H1 (cell line): ENCODE results near the gene LIF. TPM values are rescaled to one million over a fixed set of nuclear protein-coding genes. Genes with fewer than 3 reads are reported as not detected.

Experiments used
- CTCF ChIA-PET: fragments of 300-600 bp; sonication (Branson Sonifier 250); formaldehyde crosslinking; loops from one replicate; lab custom pipeline; 2021; ENCODE audit not compliant: partially characterized antibody; lab: Charles Lee
- POLR2A ChIA-PET: fragments of 300-600 bp; sonication (Branson Sonifier 250); formaldehyde crosslinking; loops from one replicate; lab custom pipeline; 2021; ENCODE audit warnings: inconsistent platforms; ENCODE audit not compliant: partially characterized antibody; lab: Charles Lee
- DNase-seq, 2 experiments: peaks; one replicate each; pipeline versions ENCODE4 v3.0.0 to v3.0.0-alpha.2; 2010 to 2022; ENCODE audit warnings: low spot score in 2 of 2, low read depth in 1 of 2, mixed read lengths in 1 of 2
- FAIRE-seq: peaks from 2 replicates; lab custom pipeline; 2011; peaks lifted over from hg19 to GRCh38; lab: Jason Lieb, UNC
- H2AFZ ChIP-seq: 2 replicates; pipeline ENCODE4 v1.8.1; 2012; ENCODE audit warnings: low read length, inconsistent platforms
- H2AK5ac ChIP-seq: 2 replicates; pipeline ENCODE4 v1.6.1; 2013; ENCODE audit warnings: low read depth, low read length
- H2BK120ac ChIP-seq: replicated peaks from 2 replicates; pipeline ENCODE3; 2013; ENCODE audit warnings: low read depth, low read length, inconsistent platforms
- H2BK12ac ChIP-seq: 2 replicates; pipeline ENCODE4 v1.6.1; 2013; ENCODE audit warnings: low read depth, low read length
- H2BK15ac ChIP-seq: 2 replicates; pipeline ENCODE4 v1.6.1; 2013; ENCODE audit warnings: low read length
- H2BK20ac ChIP-seq: 2 replicates; pipeline ENCODE4 v1.6.1; 2013; ENCODE audit warnings: low read length
- H2BK5ac ChIP-seq: 2 replicates; pipeline ENCODE4 v1.6.1; 2013; ENCODE audit warnings: low read depth, low read length
- H3K14ac ChIP-seq: 2 replicates; pipeline ENCODE4 v1.6.1; 2013; ENCODE audit warnings: inconsistent platforms; ENCODE audit not compliant: insufficient read length
- H3K18ac ChIP-seq: 2 replicates; pipeline ENCODE4 v1.6.1; 2013; ENCODE audit warnings: low read length; ENCODE audit errors: extremely low read depth
- H3K23ac ChIP-seq: 2 replicates; pipeline ENCODE4 v1.6.1; 2013; ENCODE audit warnings: inconsistent platforms; ENCODE audit not compliant: insufficient read length
- H3K23me2 ChIP-seq: 2 replicates; pipeline ENCODE4 v1.6.1; 2013; ENCODE audit warnings: low read depth, low read length
- H3K27ac ChIP-seq: 2 replicates; pipeline ENCODE4 v1.6.1; 2011; ENCODE audit warnings: low read depth, low read length, inconsistent platforms
- H3K27me3 ChIP-seq, 4 experiments: replicated peaks in 1 of 4; 1 replicate in 1 of 4; 2 replicates in 3 of 4; pipeline versions ENCODE4 v1.6.1 to v1.8.1; 2011 to 2013; ENCODE audit warnings: low read length in 3 of 4, mild to moderate bottlenecking in 3 of 4, inconsistent platforms in 2 of 4, mixed read lengths in 2 of 4, moderate library complexity in 1 of 4; ENCODE audit not compliant: control insufficient read depth in 3 of 4, insufficient read depth in 3 of 4; ENCODE audit errors: extremely low read depth in 1 of 4
- H3K36me3 ChIP-seq, 4 experiments: 2 replicates each; pipeline versions ENCODE4 v1.6.1 to v1.8.1; 2011 to 2013; ENCODE audit warnings: mild to moderate bottlenecking in 4 of 4, low read length in 3 of 4, moderate library complexity in 2 of 4, control low read depth in 1 of 4, inconsistent platforms in 1 of 4; ENCODE audit not compliant: insufficient read depth in 4 of 4, control insufficient read depth in 2 of 4
- H3K4ac ChIP-seq: replicated peaks from 2 replicates; pipeline ENCODE3; 2013; ENCODE audit warnings: low read length, low read depth, mixed read lengths, inconsistent platforms; ENCODE audit not compliant: insufficient read length
- H3K4me1 ChIP-seq, 4 experiments: replicated peaks in 1 of 4; 1 replicate in 1 of 4; 2 replicates in 3 of 4; pipeline versions ENCODE4 v1.6.1 to v1.8.1; 2011 to 2013; ENCODE audit warnings: low read length in 3 of 4, inconsistent platforms in 2 of 4, mixed read lengths in 1 of 4; ENCODE audit not compliant: insufficient read depth in 4 of 4, control insufficient read depth in 3 of 4
- H3K4me2 ChIP-seq, 2 experiments: 2 replicates each; pipeline versions ENCODE4 v1.6.1 to v1.8.1; 2011 to 2013; ENCODE audit warnings: low read depth in 2 of 2, low read length in 2 of 2, control low read depth in 1 of 2, inconsistent platforms in 1 of 2, mild to moderate bottlenecking in 1 of 2; ENCODE audit not compliant: insufficient read depth in 1 of 2
- H3K4me3 ChIP-seq, 4 experiments: fragments of 200-600, 300-600 bp in 1 of 4; sonication (generic), shearing (Covaris generic), sonication (Bioruptor Twin) in 1 of 4; 2 replicates each; pipeline versions ENCODE4 v1.5.1 to v1.8.1; 2011 to 2016; ENCODE audit warnings: low read length in 4 of 4, low read depth in 3 of 4, control low read depth in 2 of 4, inconsistent platforms in 2 of 4, mild to moderate bottlenecking in 2 of 4, mixed read lengths in 1 of 4, moderate library complexity in 1 of 4; ENCODE audit not compliant: insufficient read depth in 2 of 4; ENCODE audit errors: extremely low read depth in 1 of 4
- H3K56ac ChIP-seq: replicated peaks from 2 replicates; pipeline ENCODE3; 2013; ENCODE audit warnings: low read depth, mild to moderate bottlenecking, mixed read lengths, low read length, inconsistent platforms; ENCODE audit not compliant: insufficient read length
- H3K79me1 ChIP-seq: 2 replicates; pipeline ENCODE4 v1.6.1; 2013; ENCODE audit warnings: low read depth, low read length, control low read depth
- H3K79me2 ChIP-seq, 2 experiments: 2 replicates each; pipeline versions ENCODE4 v1.6.1 to v1.8.1; 2012 to 2013; ENCODE audit warnings: low read length in 2 of 2, mild to moderate bottlenecking in 2 of 2, inconsistent platforms in 1 of 2; ENCODE audit not compliant: insufficient read depth in 2 of 2, control insufficient read depth in 1 of 2
- H3K9ac ChIP-seq, 4 experiments: replicated peaks in 1 of 4; 1 replicate in 1 of 4; 2 replicates in 3 of 4; pipeline versions ENCODE4 v1.6.1 to v1.8.1; 2011 to 2013; ENCODE audit warnings: low read depth in 3 of 4, low read length in 3 of 4, control low read depth in 2 of 4, mild to moderate bottlenecking in 2 of 4, moderate library complexity in 2 of 4, inconsistent platforms in 1 of 4; ENCODE audit errors: extremely low read depth in 1 of 4
- H3K9me3 ChIP-seq, 2 experiments: 2 replicates each; pipeline versions ENCODE4 v1.6.1 to v1.8.1; 2012 to 2013; ENCODE audit warnings: mild to moderate bottlenecking in 2 of 2, moderate library complexity in 2 of 2, control low read depth in 1 of 2, inconsistent platforms in 1 of 2, low read depth in 1 of 2, low read length in 1 of 2, mixed read lengths in 1 of 2; ENCODE audit not compliant: insufficient read depth in 2 of 2
- H4K20me1 ChIP-seq, 2 experiments: replicated peaks in 1 of 2; 2 replicates each; pipeline versions ENCODE3 to v1.8.1; 2011 to 2013; ENCODE audit warnings: inconsistent platforms in 2 of 2, low read length in 2 of 2, mild to moderate bottlenecking in 1 of 2; ENCODE audit not compliant: insufficient read depth in 2 of 2, control insufficient read depth in 1 of 2
- H4K5ac ChIP-seq: 2 replicates; pipeline ENCODE4 v1.6.1; 2013; ENCODE audit warnings: low read length, low read depth, mixed read lengths, inconsistent platforms; ENCODE audit not compliant: insufficient read length
- H4K8ac ChIP-seq: 2 replicates; pipeline ENCODE4 v1.8.0; 2013; ENCODE audit warnings: mild to moderate bottlenecking, moderate library complexity, low read length, inconsistent platforms; ENCODE audit not compliant: insufficient read depth; ENCODE audit errors: extremely low read depth
- H4K91ac ChIP-seq: replicated peaks from 2 replicates; pipeline ENCODE3; 2013; ENCODE audit warnings: low read length, mixed read lengths, inconsistent platforms; ENCODE audit not compliant: insufficient read length
- CREB1 ChIP-seq: IDR thresholded peaks from 2 replicates; pipeline ENCODE4 v1.6.1; 2012; ENCODE audit warnings: inconsistent platforms
- FOSL1 ChIP-seq: IDR thresholded peaks from 2 replicates; pipeline ENCODE4 v1.6.1; 2011; ENCODE audit warnings: mild to moderate bottlenecking, low read depth, low read length, moderate library complexity; ENCODE audit not compliant: insufficient read depth
- SUZ12 ChIP-seq: fragments of 200-600 bp; sonication (generic); IDR thresholded peaks from 2 replicates; pipeline ENCODE4 v1.6.1; 2012; ENCODE audit warnings: mild to moderate bottlenecking, inconsistent platforms, low read length, moderate library complexity, mixed read lengths
- WGBS, 2 experiments: shearing (Covaris generic) in 1 of 2; methylation state at CpG; one replicate each; pipeline versions ENCODE4 v1.1.6 to v1.1.7; 2013 to 2015; ENCODE audit warnings: low lambda C conversion rate in 2 of 2, mixed read lengths in 2 of 2, inconsistent platforms in 1 of 2, low coverage in 1 of 2, missing lambda C conversion rate in 1 of 2; ENCODE audit not compliant: insufficient replicate concordance in 2 of 2, insufficient coverage in 1 of 2, insufficient read length in 1 of 2; ENCODE audit errors: extremely low coverage in 1 of 2, missing lambda C conversion rate in 1 of 2; 5-methylcytosine and 5-hydroxymethylcytosine counted together
- polyA plus RNA-seq, 7 experiments: library from polyadenylated mRNA; depleted of rRNA in 3 of 7; stranded (reverse) in 5 of 7; unstranded in 2 of 7; fragments of >200 nt in 5 of 7; fragments of 200-250 nt in 2 of 7; gene quantifications; 1 replicate in 5 of 7; 2 replicates in 1 of 7; 4 replicates in 1 of 7; pipeline versions ENCODE4 v1.2.1 to v1.2.3, GENCODE V29; 2011 to 2013; ENCODE audit warnings: missing spikeins in 2 of 7, mixed read lengths in 2 of 7
- total RNA-seq: library from RNA; stranded (reverse); fragmentation: NEBNext Ultra II Directional; extraction: Animal tissue kit (Norgen Biotek cat#: 25700); gene quantifications from 2 replicates; pipeline ENCODE4 v1.2.1, GENCODE V29; 2021
- TF ChIP-seq, protein P1 (sequence below): IDR thresholded peaks from 2 replicates; pipeline ENCODE4 v1.6.1; 2012; ENCODE audit warnings: inconsistent platforms

LIF gene
- total and polyA plus RNA-seq, 2 of the 8 experiments (the other 6 are each of a cell fraction or from before 2014, with no cell fraction given) = 3.3 to 3.5 TPM

DNA sequence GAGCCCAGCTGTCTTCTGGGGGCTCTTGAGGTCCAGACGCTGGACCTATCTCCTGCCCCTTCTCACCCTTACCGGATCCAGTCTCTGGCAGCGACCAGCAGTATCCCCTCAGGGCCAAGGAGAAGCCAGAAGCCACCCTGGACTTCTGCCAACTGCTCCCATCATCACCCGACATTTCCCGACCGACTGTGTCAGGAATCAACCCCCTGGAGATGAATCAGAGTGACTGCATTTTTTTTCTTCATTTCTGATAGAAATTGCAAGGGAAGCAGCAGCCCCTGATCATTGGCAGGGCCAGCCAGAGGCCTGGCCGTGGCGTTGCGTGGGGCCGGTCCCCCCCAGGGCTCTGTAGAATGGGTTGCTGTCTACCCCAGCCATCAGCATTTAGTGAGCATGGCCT lies 5.2 kb upstream of the LIF start:
- Histone ChIP-seq H3K14ac (no peak overlapping the region), H4K8ac (no peak overlapping the region), H2AFZ (no peak overlapping the region), H3K4me1 (peaks cover 7 to 15% (median 11%) of the 10 kb centered on the region in 4 experiments), H2AK5ac (no peak overlapping the region), H2BK120ac (no peak overlapping the region), H3K4ac (no peak overlapping the region), H3K4me2 (no peak overlapping the region), H3K36me3 (no peaks in the 10 kb centered on the region), H2BK5ac (no peak overlapping the region), H4K91ac (no peak overlapping the region), H3K27ac (no peak overlapping the region), H3K79me2 (no peaks in the 10 kb centered on the region), H2BK12ac (no peak overlapping the region), H2BK20ac (no peak overlapping the region), H3K4me3 (no peak overlapping the region), H3K18ac (no peak overlapping the region), H3K27me3 (no peaks in the 10 kb centered on the region; a peak in 2 of 7 replicates), H3K56ac (no peak overlapping the region), H3K79me1 (no peaks in the 10 kb centered on the region), H3K23me2 (peaks cover 3% of the 10 kb centered on the region; the same call in 1 of the 2 replicates), H3K23ac (no peak overlapping the region), H3K9me3 (no peaks in the 10 kb centered on the region), H4K5ac (no peak overlapping the region), H3K9ac (no peak overlapping the region), H2BK15ac (no peak overlapping the region), H4K20me1 (peaks cover 0 to 2% of the 10 kb centered on the region in 2 experiments)
- ChIA-PET POLR2A (no interaction called here), CTCF (interaction anchor here (1.1 to 2.1 kb wide), 6 partner anchors 12 to 69 kb away, joined by 3 to 5 read pairs (median 3); no protein-coding TSS in a partner anchor)
- TF ChIP-seq, protein P1, sequence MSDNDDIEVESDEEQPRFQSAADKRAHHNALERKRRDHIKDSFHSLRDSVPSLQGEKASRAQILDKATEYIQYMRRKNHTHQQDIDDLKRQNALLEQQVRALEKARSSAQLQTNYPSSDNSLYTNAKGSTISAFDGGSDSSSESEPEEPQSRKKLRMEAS = no peak
- no peak for TF ChIP-seq CREB1
- no peak for TF ChIP-seq FOSL1
- no peak for TF ChIP-seq SUZ12
- WGBS, 2 experiments = 85% methylated on average over 10 of the region's 10 CpGs; no CpG with 5 or more reads in 1 of the 2 experiments
- FAIRE-seq (no peak), DNase-seq (no peak)
